Fibroblast of skin of scalp (primary cell): ENCODE results near the gene PLEKHA8.

ENCODE experiments used
- DNase-seq: peaks from one replicate; pipeline ENCODE4 v3.0.0-alpha.2; 2013

Gene PLEKHA8

GRCh38 chr7:30170476-30171205, 142.4 kb downstream of the PLEKHA8 start:
- DNase-seq: no peak

DNA sequence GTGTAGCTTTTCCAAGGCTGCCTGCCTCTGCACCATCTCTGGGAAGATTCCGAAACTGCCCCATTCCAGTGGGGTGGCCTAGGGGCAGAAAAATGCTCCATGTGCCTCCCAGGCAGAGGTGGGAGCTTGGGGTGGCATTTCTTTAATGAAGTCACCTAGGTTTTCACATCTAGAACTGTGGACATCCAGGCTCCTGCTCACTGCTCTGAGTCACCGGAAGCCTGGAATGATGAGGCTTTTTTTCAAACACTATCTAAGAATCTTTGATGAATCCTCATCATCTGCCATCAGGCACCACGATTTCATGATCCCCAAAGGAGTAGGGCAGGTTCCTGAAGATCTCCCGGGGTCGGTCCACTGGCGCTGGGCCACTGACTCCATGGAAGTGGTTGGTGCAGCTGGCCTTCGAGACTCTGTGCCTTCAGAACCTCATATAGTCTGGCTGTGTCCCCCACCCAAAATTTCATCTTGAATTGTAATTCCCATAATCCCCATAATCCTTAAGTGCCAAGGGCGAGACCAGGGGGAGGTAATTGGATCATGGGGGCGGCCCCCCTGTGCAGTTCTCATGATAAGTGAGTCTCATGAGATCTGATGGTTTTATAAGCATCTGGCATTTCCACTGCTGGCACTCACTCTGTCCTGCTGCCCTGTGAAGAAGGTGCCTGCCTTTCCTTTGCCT, 143.7 kb downstream of the PLEKHA8 start:
- DNase-seq: peak; percentile 42

- DNase-seq: no peak
These were observed 144.2 kb downstream of the PLEKHA8 start for GRCh38 chr7:30172451-30172850.

DNA sequence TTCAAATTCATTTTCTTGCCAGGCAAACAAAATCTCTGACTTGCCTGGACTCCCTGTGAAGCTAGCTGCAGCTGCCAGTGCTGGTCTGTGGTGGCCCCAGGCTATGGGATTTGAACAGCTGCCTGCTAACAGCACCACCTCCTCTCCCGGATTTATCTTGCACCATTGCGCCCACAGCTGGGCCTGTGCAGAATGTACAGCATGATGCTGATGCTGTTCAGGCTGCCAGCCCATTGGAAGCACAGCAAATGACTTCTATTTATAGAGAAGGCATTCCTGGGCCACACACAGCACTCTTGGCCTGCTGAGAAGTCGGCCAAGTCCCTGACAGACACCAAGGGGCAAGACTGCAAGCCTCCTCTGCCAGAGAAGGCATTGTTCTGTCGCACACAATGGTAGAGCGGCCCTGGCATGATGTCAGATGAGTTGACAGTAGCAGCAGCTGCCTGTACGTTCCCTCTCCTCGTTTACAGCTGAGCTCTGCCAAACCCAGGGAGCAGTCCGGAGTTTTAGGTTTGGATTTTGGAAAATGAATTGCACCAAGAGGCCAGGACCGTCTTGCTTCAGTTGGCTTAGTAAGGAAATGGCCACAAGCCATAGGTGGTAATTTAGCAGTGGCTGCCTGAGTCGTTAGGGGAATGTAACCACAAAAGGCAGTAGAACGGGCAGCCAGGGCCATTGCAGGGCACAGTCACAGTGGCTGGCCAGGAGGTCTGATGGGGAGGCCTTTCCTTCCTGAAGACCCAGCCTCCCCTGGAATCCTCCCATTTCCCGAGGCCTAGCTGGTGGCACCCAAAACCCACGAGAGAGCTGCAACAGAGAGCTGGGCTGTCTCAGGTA, 145.1 kb downstream of the PLEKHA8 start:
- DNase-seq: peak; percentile 97

DNA sequence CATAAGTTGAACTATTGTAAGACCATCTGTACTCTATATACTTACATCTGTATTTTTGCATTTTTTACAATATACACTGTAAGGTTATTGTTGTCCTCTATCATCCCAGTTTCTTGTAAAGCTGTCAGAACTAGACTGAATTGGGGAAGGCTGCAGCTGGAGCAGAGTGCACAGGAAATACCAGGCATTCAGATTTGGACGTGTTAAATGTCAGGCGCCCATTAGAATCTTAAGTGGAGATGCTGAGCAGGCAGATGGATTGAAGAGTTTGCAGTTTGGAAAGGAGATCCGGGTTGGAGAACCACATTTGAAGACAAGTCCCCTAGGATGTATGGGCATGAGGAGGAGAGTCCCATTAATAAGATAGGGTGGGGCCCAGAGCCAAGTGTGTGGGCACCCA, 147.0 kb downstream of the PLEKHA8 start:
- DNase-seq: peak; percentile 60

DNA sequence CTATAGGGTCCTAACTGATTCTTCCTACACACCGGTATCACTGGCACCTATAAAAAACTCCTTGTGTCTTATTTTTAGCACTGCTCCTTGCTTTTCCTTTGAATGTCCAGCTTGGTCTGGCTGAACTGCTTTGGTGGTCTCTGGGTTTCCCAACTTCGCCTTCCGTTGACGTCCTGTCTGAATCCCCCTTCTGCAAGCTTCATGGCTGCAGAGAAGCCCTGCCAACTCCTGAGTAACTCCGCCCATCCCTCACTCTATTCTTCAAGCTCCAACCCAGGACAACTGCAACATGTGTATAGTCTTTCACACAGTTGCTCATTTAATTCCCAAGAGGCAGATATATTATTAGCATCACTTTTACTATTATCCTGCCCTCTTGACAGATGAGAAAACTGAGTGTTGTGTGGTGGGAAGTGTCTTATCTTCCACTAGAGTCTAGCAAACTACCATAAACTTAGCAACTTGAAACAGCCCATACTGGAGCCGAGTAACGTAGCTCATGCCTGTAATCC, 147.5 kb downstream of the PLEKHA8 start:
- peak; percentile 18 for DNase-seq

DNA sequence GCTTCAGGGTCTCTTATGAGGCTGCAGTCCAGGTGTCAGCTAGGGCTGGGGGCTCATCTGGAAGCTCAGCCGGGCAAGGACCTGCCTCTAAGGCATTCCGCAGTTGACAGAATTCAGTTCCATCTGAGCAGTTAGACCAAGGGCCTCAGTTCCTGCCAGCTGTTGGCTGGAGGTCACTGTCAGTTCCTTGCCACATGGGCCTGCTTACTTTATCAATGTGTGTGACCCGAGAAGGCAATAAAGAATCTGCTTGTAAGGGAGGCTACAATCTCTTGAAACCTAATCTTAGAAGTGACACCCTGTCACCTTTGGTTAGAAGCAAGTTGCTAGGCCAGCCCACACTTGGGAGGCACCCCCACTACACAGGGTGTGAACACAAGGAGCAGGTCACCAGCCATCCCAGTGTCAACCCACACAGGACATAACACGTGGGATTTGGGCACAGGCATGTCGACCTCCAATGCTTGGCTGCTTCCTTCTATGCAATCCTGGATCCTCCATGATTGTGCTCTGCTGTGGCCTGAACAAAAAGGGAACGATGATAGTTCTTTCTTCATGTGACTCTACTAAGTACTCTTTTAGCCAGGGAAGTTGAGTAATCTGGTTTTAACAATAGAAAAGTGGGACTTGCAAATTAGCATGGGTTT, 148.4 kb downstream of the PLEKHA8 start:
- no peak for DNase-seq

DNA sequence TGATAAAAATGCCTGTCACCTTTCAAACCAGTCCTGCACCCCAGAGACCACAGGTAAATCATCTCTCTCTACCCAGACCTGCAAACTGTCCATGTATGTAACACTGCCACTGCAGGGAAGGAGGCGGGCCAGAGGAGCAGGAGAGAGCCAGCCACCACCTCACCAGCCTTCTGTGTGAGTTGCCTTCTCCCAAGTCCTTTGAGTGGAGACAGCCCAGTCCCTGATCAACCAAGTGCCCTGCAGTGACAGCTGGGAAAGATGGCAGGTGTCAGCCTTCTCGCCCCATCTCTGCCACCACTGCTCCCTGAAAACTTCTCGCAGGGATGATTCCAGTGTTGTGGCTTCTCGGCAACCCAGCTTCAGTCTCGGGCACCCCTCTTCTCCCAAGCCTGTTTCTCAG, 149.0 kb downstream of the PLEKHA8 start:
- no peak for DNase-seq

DNA sequence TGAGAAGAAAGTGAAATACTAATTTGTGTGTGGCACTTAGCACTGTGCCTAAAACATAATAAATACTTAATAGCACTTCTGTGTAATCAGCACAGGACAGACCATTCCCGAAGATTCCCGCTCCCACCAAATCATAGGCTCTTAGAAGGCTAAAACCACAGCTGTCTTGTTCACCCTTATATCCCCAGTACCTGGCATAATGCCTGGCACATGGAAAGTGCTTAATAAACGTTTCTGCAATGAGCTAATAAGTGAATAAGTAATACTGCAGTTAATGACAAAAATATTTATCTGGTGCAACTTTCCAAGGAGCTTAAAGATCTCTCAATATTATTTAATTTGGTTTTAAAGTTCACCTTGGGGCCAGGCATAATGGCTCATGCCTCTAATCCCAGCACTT, 149.8 kb downstream of the PLEKHA8 start:
- DNase-seq: no peak

GRCh38 chr7:30178748-30179436, 150.7 kb downstream of the PLEKHA8 start:
- no peak for DNase-seq
